ENCODE data around the gene GTSF1L. TPM values are rescaled to one million over a fixed set of nuclear protein-coding genes. Genes with fewer than 3 reads are reported as not detected.

Gene GTSF1L
- total RNA-seq, 1 experiment from 2014 or later, result not detected

GRCh38 chr20:43728686-43729255, 2.0 kb upstream of the GTSF1L start:
- Histone ChIP-seq H3K4me1 (ENCODE audit: insufficient read depth, low read length, poor library complexity, severe bottlenecking) (no peaks in the 10 kb centered on the region), H3K27ac (ENCODE audit: low read depth, low read length, poor library complexity, severe bottlenecking) (no peak overlapping the region), H3K36me3 (ENCODE audit: insufficient read depth, low read length, poor library complexity, severe bottlenecking) (no peaks in the 10 kb centered on the region), H3K9me3 (ENCODE audit: low read depth, low read length, poor library complexity, severe bottlenecking) (no peaks in the 10 kb centered on the region), H3K27me3 (replicated peaks; ENCODE audit: insufficient read depth, low read depth, low read length, poor library complexity) (no peaks in the 10 kb centered on the region), H3K4me3 (ENCODE audit: low read depth, low read length, poor library complexity, severe bottlenecking) (no peak overlapping the region)
- CTCF ChIA-PET, result no interaction called here
- POLR2A ChIA-PET (ENCODE audit: low non-redundant PET), result no interaction called here
- no TSS peak for BruUV-seq (replicated peaks)
- TF ChIP-seq CTCF (conservative IDR thresholded peaks at IDR 0.05; ENCODE audit: low read depth, low read length) (no peak), EZH2 (IDR thresholded peaks at IDR 0.05; ENCODE audit: borderline replicate concordance, low read depth, low read length, poor library complexity, severe bottlenecking) (no peak)
- intact Hi-C loops (cut with micrococcal nuclease; ENCODE audit: unreplicated experiment), result no loop called here
- no peak for DNase-seq (ENCODE audit: low spot score)

- Histone ChIP-seq H3K9me3 (ENCODE audit: low read depth, low read length, poor library complexity, severe bottlenecking) (no peaks in the 10 kb centered on the region), H3K36me3 (ENCODE audit: insufficient read depth, low read length, poor library complexity, severe bottlenecking) (no peaks in the 10 kb centered on the region), H3K27me3 (replicated peaks; ENCODE audit: insufficient read depth, low read depth, low read length, poor library complexity) (no peaks in the 10 kb centered on the region), H3K4me3 (ENCODE audit: low read depth, low read length, poor library complexity, severe bottlenecking) (no peak overlapping the region), H3K27ac (ENCODE audit: low read depth, low read length, poor library complexity, severe bottlenecking) (no peak overlapping the region), H3K4me1 (ENCODE audit: insufficient read depth, low read length, poor library complexity, severe bottlenecking) (no peaks in the 10 kb centered on the region)
- CTCF ChIA-PET, result no interaction called here
- POLR2A ChIA-PET (ENCODE audit: low non-redundant PET), result no interaction called here
- TF ChIP-seq CTCF (conservative IDR thresholded peaks at IDR 0.05; ENCODE audit: low read depth, low read length) (no peak), EZH2 (IDR thresholded peaks at IDR 0.05; ENCODE audit: borderline replicate concordance, low read depth, low read length, poor library complexity, severe bottlenecking) (no peak)
- DNase-seq (ENCODE audit: low spot score), result no peak
- BruUV-seq (replicated peaks), result no TSS peak
- intact Hi-C loops (cut with micrococcal nuclease; ENCODE audit: unreplicated experiment), result no loop called here
Observed at GRCh38 chr20:43727980-43728590, 1.3 kb upstream of the GTSF1L start.

- Histone ChIP-seq H3K9me3 (ENCODE audit: low read depth, low read length, poor library complexity, severe bottlenecking) (no peaks in the 10 kb centered on the region), H3K27me3 (replicated peaks; ENCODE audit: insufficient read depth, low read depth, low read length, poor library complexity) (no peaks in the 10 kb centered on the region), H3K4me3 (ENCODE audit: low read depth, low read length, poor library complexity, severe bottlenecking) (no peak overlapping the region), H3K36me3 (ENCODE audit: insufficient read depth, low read length, poor library complexity, severe bottlenecking) (no peaks in the 10 kb centered on the region), H3K27ac (ENCODE audit: low read depth, low read length, poor library complexity, severe bottlenecking) (no peak overlapping the region), H3K4me1 (ENCODE audit: insufficient read depth, low read length, poor library complexity, severe bottlenecking) (no peaks in the 10 kb centered on the region)
- POLR2A ChIA-PET (ENCODE audit: low non-redundant PET), result no interaction called here
- intact Hi-C loops (cut with micrococcal nuclease; ENCODE audit: unreplicated experiment), result no loop called here
- TF ChIP-seq CTCF (conservative IDR thresholded peaks at IDR 0.05; ENCODE audit: low read depth, low read length) (no peak), EZH2 (IDR thresholded peaks at IDR 0.05; ENCODE audit: borderline replicate concordance, low read depth, low read length, poor library complexity, severe bottlenecking) (no peak)
- CTCF ChIA-PET, result no interaction called here
- no TSS peak for BruUV-seq (replicated peaks)
- no peak for DNase-seq (ENCODE audit: low spot score)
Observed at GRCh38 chr20:43726333-43726732, 469 bp downstream of the GTSF1L start.
